ENCODE measurements around the gene HOXB2.
A peak's percentile ranks its signal among the peaks of the same experiment; 100 is the strongest.

GRCh38 chr17:48543107-48543853 is 1.6 kb downstream of the HOXB2 start:
- peak in 2 of 4 experiments; percentile 22 to 40 for TF ChIP-seq CTCF (IDR thresholded peaks at IDR 0.05)
- TF ChIP-seq POLR2A (IDR thresholded peaks at IDR 0.05), result peak; percentile 8
- TF ChIP-seq POLR2AphosphoS5 (IDR thresholded peaks at IDR 0.05), result no peak

Measured in prostate gland (tissue), 2 donors.